ENCODE data around the gene TESMIN. TPM values are rescaled to one million over a fixed set of nuclear protein-coding genes. Genes with fewer than 3 reads are reported as not detected.

The TESMIN gene
- total RNA-seq, 1 donor from 2014 or later: 1.1 TPM

DNA sequence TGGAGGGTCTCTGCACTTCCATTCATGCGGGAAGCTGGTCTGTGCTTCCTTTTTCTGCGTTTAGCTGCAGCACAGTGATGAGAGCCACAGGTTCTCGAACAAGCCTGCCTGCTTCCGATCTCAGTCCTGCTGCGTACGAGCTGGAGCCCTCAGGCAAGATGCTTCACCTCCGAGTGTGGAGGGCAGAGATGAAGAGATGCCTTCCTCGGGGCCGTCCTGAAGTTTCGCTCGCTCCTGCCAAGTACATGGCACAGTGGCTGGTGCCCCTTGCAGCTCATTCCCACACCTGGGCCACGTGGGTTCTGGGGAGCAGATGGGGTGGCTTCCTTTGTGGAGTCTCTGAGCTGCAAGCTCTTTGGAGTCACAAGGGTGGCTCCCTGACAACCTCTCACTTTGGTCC lies 19.5 kb upstream of the TESMIN start:
- Histone ChIP-seq H3K79me2 (ENCODE audit: insufficient read depth, low read length) (no peaks in the 10 kb centered on the region), H2AFZ (ENCODE audit: low read depth, low read length) (no peak overlapping the region), H3K9me3 (ENCODE audit: insufficient read depth, low read depth, low read length) (no peaks in the 10 kb centered on the region), H3K36me3 (ENCODE audit: insufficient read depth, low read length) (no peaks in the 10 kb centered on the region), H3K27ac (ENCODE audit: low read depth, low read length) (no peak overlapping the region), H3K4me1 (ENCODE audit: insufficient read depth, low read length) (no peaks in the 10 kb centered on the region), H3K4me2 (ENCODE audit: low read length) (no peak overlapping the region), H3K27me3 (ENCODE audit: insufficient read depth, low read length) (peaks cover 3% of the 10 kb centered on the region), H3K4me3 (ENCODE audit: insufficient read depth, low read depth, low read length) (no peak overlapping the region), H4K20me1 (ENCODE audit: insufficient read depth, low read length) (no peaks in the 10 kb centered on the region), H3K9ac (ENCODE audit: low read length) (no peak overlapping the region)
- FAIRE-seq: no peak
- H3K4me1 Mint-ChIP-seq (ENCODE audit: low read depth, unreplicated experiment): no peaks in the 10 kb centered on the region
- H3K27me3 Mint-ChIP-seq (ENCODE audit: low read depth, unreplicated experiment): peaks cover 48% of the 10 kb centered on the region
- H3K27ac Mint-ChIP-seq (ENCODE audit: unreplicated experiment): no peak overlapping the region
- H3K9me3 Mint-ChIP-seq (ENCODE audit: unreplicated experiment): no peaks in the 10 kb centered on the region
- DNase-seq (ENCODE audit: low read depth): no peak
- no peaks in the 10 kb centered on the region for H3K36me3 Mint-ChIP-seq (ENCODE audit: low read depth, unreplicated experiment)
- no peak overlapping the region for H3K4me3 Mint-ChIP-seq (ENCODE audit: unreplicated experiment)
- TF ChIP-seq CTCF (IDR thresholded peaks at IDR 0.05; ENCODE audit: insufficient read depth, low read depth, low read length) (no peak), EZH2 (IDR thresholded peaks at IDR 0.05; ENCODE audit: insufficient read depth, low read length) (no peak)

DNA sequence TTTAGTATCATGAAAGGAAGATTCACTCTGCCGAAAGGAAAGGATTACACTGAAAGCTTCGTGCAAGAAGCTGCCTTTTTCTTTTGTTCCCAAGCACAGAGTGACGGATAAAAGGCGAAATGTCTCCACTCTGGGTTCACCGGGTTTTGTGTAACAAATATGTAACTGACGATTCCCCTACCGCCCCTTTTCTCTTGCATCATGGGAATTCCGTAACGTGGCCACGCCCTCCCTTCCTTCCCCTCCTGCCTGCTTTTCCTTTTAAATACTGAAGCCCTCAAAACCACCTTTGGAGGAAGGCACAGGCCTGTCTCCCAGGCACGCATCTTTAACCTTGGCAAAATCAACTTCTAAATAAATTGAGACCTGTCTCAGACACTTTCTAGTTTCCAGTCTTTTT lies 16.4 kb upstream of the TESMIN start:
- Histone ChIP-seq H3K27me3 (ENCODE audit: insufficient read depth, low read length) (no peaks in the 10 kb centered on the region), H3K36me3 (ENCODE audit: insufficient read depth, low read length) (no peaks in the 10 kb centered on the region), H3K9me3 (ENCODE audit: insufficient read depth, low read depth, low read length) (no peaks in the 10 kb centered on the region), H3K27ac (ENCODE audit: low read depth, low read length) (no peak overlapping the region), H3K9ac (ENCODE audit: low read length) (no peak overlapping the region), H2AFZ (ENCODE audit: low read depth, low read length) (no peak overlapping the region), H3K4me2 (ENCODE audit: low read length) (no peak overlapping the region), H4K20me1 (ENCODE audit: insufficient read depth, low read length) (no peaks in the 10 kb centered on the region), H3K79me2 (ENCODE audit: insufficient read depth, low read length) (no peaks in the 10 kb centered on the region), H3K4me1 (ENCODE audit: insufficient read depth, low read length) (no peaks in the 10 kb centered on the region), H3K4me3 (ENCODE audit: insufficient read depth, low read depth, low read length) (no peak overlapping the region)
- TF ChIP-seq EZH2 (IDR thresholded peaks at IDR 0.05; ENCODE audit: insufficient read depth, low read length) (no peak), CTCF (IDR thresholded peaks at IDR 0.05; ENCODE audit: insufficient read depth, low read depth, low read length) (no peak)
- Mint-ChIP-seq H3K9me3 (ENCODE audit: unreplicated experiment) (no peaks in the 10 kb centered on the region), H3K27ac (ENCODE audit: unreplicated experiment) (no peak overlapping the region), H3K4me3 (ENCODE audit: unreplicated experiment) (no peak overlapping the region), H3K36me3 (ENCODE audit: low read depth, unreplicated experiment) (no peaks in the 10 kb centered on the region), H3K4me1 (ENCODE audit: low read depth, unreplicated experiment) (peaks cover 4% of the 10 kb centered on the region), H3K27me3 (ENCODE audit: low read depth, unreplicated experiment) (peaks cover 44% of the 10 kb centered on the region)
- DNase-seq (ENCODE audit: low read depth) (no peak), FAIRE-seq (no peak)

- Histone ChIP-seq H4K20me1 (ENCODE audit: insufficient read depth, low read length) (no peaks in the 10 kb centered on the region), H3K27me3 (ENCODE audit: insufficient read depth, low read length) (no peaks in the 10 kb centered on the region), H3K36me3 (ENCODE audit: insufficient read depth, low read length) (no peaks in the 10 kb centered on the region), H3K27ac (ENCODE audit: low read depth, low read length) (no peak overlapping the region), H2AFZ (ENCODE audit: low read depth, low read length) (no peak overlapping the region), H3K9ac (ENCODE audit: low read length) (no peak overlapping the region), H3K9me3 (ENCODE audit: insufficient read depth, low read depth, low read length) (no peaks in the 10 kb centered on the region), H3K4me3 (ENCODE audit: insufficient read depth, low read depth, low read length) (no peak overlapping the region), H3K4me2 (ENCODE audit: low read length) (no peak overlapping the region), H3K4me1 (ENCODE audit: insufficient read depth, low read length) (no peaks in the 10 kb centered on the region), H3K79me2 (ENCODE audit: insufficient read depth, low read length) (no peaks in the 10 kb centered on the region)
- DNase-seq (ENCODE audit: low read depth) (no peak), FAIRE-seq (no peak)
- no peak overlapping the region for H3K4me3 Mint-ChIP-seq (ENCODE audit: unreplicated experiment)
- H3K36me3 Mint-ChIP-seq (ENCODE audit: low read depth, unreplicated experiment): no peaks in the 10 kb centered on the region
- no peak overlapping the region for H3K27ac Mint-ChIP-seq (ENCODE audit: unreplicated experiment)
- H3K9me3 Mint-ChIP-seq (ENCODE audit: unreplicated experiment): no peaks in the 10 kb centered on the region
- TF ChIP-seq EZH2 (IDR thresholded peaks at IDR 0.05; ENCODE audit: insufficient read depth, low read length) (no peak), CTCF (IDR thresholded peaks at IDR 0.05; ENCODE audit: insufficient read depth, low read depth, low read length) (no peak)
- H3K4me1 Mint-ChIP-seq (ENCODE audit: low read depth, unreplicated experiment): peaks cover 4% of the 10 kb centered on the region
- peaks cover 49% of the 10 kb centered on the region for H3K27me3 Mint-ChIP-seq (ENCODE audit: low read depth, unreplicated experiment)
These were observed 15.5 kb upstream of the TESMIN start for GRCh38 chr11:68766786-68767185.
